ENCODE measurements around the gene RAB26.

Gene RAB26

DNA sequence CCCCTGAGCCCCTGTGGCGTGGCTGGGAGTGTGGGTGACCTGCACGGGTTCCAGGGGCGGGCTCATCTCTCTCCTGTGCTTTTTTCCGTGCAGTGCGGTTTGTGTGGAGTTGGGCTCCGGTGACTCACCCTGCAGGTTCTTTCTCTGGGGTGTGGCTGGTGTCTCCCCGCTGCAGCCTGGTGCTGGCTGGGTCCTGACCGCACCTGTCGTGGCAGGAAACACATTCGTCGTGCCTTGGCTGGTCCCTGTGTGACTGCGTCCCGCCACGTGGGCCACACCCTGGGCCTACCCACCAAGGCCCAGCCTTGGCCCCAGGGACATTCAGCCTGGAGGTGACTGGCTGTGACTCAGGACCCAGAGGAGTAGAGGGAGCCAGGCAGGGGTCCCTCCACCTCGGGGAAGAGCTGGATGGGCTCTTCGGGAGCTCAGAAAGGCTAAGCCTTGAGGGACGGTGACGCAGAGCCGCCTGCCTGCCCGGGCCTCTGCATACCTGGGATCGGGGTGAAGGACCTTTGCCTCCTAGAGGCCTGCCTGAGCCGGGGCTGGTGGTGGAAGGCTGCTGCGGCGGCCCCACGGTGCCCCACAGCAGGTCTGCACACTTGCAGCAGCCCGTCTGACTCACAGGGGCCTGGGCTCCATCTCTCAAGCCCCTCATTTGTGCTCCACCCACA, 14.9 kb downstream of the RAB26 start:
- DNase-seq = no peak

- no peak for DNase-seq
Observed at GRCh38 chr16:2165861-2166260, 17.4 kb downstream of the RAB26 start.

DNA sequence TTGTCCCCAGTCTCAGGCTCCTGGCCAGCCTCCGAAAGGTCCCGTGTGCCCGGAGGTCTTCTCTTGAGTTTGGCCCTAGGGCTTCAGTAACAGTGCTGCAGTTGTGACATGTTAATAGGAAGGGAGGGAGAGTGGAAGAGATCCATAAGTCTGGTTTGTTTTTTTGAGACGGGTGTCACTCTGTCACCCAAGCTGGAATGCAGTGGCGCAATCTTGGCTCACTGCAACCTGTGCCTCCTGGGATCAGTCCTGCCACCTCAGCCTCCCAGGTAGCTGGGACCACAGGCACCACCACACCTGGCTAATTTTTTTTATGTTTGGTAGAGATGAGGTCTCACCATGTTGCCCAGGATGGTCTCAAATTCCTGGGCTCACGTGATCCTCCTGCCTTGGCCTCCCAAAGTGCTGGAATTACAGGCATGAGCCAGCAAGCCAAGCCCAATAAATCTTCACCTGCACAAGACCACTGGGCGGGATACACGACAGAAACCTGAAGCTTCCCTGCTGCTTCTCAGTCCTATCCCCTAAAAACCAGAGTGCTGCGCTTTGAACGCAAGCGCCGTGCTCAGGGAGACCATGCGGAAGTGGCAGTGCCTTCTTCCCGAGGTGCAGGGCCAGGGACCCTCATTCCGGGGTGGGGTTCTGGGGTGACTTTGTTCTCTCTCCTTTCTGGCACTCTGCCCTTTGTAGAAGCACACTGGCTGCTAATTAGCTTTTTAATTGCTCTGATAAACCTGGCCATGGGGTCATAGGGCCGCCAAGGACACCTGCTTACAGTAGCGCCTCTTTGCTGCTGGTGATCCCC, 18.0 kb downstream of the RAB26 start:
- DNase-seq = no peak

- DNase-seq = no peak
Observed at GRCh38 chr16:2167068-2167638, 18.7 kb downstream of the RAB26 start.

DNA sequence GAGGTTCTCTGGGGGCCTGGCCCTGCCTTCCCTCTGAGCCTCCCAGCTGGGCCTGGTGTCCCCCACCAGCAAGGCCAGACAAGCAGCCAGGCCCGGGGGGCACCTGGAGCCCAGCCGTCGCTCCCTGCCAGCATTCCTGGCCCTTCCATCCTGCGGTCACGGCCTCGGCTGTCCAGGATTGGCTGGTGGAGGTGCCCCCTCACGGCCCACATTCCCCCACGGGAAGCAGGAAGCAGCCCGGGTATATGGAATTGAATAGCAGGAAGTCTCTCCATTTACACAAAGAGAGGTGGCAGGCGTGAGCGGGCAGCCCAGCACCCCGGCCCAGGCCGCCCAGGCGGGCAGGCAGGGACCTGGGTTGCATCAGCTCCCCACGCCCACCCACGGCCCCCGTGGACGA, 21.7 kb downstream of the RAB26 start:
- no peak for DNase-seq

- DNase-seq = no peak
Observed at GRCh38 chr16:2170587-2171435, 22.4 kb downstream of the RAB26 start.

- DNase-seq = no peak
Observed at GRCh38 chr16:2171601-2172178, 23.3 kb downstream of the RAB26 start.

DNA sequence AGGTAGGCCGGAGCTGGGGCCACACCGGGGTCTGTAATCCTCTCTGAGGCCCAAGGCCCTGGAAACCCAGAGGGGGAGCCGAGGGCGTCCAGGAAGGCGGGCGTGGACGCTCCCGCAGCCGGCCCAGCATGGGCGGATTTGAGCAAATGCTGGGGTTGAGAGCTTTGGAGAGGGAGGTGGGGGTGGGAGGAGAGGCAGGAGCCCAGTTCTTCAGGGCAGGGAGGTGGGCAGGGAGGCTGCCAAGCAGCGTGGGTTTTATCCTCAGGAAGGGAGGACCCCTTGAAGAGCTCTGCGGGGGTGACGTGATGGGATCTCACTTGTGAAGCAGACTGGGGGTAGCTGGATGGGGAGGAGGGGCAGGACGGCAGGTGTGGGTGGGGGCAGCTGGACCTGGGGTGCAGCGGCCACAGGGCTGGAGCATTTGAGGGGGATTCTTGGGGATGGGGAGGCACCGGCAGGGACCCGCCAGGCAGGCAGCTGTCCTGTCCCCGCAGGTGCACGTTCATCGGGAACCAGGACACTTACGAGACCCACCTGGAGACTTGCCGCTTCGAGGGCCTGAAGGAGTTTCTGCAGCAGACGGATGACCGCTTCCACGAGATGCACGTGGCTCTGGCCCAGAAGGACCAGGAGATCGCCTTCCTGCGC, 24.4 kb downstream of the RAB26 start:
- DNase-seq = no peak

DNA sequence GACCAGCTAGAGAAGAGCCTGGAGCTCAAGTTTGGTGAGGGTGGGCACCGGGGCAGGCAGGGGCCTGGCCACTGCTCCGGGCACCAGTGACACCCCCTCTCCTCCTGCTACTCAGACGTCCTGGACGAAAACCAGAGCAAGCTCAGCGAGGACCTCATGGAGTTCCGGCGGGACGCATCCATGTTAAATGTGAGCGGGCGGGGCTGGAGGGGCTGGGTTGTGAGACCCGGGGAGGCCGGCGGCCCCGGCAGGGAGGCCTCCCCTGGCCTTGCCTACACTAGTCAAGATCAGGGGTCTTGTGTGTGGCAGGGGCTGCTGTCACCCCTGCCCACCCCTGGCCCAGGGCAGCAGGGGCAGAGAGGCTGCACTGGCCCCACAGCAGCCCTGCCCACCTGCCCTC, 24.9 kb downstream of the RAB26 start:
- no peak for DNase-seq

- DNase-seq = no peak
Observed at GRCh38 chr16:2173916-2174315, 25.5 kb downstream of the RAB26 start.

- no peak for DNase-seq
Observed at GRCh38 chr16:2174396-2175131, 26.1 kb downstream of the RAB26 start.

GRCh38 chr16:2175454-2175853, 27.0 kb downstream of the RAB26 start:
- DNase-seq = no peak

DNA sequence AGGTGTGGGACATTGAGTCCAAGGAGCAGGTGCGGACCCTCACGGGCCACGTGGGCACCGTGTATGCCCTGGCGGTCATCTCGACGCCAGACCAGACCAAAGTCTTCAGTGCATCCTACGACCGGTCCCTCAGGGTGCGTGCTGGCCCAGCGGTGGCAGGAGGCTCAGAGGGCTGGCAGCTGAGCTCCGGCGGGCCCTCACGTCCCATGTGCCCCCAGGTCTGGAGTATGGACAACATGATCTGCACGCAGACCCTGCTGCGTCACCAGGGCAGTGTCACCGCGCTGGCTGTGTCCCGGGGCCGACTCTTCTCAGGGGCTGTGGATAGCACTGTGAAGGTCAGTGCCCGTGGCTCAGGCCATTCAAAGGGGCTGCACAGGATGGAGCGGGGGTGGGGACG, 27.6 kb downstream of the RAB26 start:
- DNase-seq = no peak

- no peak for DNase-seq
Observed at GRCh38 chr16:2177101-2177500, 28.7 kb downstream of the RAB26 start.

GRCh38 chr16:2177561-2177960, 29.1 kb downstream of the RAB26 start:
- DNase-seq = no peak

GRCh38 chr16:2178321-2179106, 30.1 kb downstream of the RAB26 start:
- no peak for DNase-seq

GRCh38 chr16:2179107-2179501, 30.7 kb downstream of the RAB26 start:
- no peak for DNase-seq

GRCh38 chr16:2179576-2179975, 31.2 kb downstream of the RAB26 start:
- no peak for DNase-seq

DNA sequence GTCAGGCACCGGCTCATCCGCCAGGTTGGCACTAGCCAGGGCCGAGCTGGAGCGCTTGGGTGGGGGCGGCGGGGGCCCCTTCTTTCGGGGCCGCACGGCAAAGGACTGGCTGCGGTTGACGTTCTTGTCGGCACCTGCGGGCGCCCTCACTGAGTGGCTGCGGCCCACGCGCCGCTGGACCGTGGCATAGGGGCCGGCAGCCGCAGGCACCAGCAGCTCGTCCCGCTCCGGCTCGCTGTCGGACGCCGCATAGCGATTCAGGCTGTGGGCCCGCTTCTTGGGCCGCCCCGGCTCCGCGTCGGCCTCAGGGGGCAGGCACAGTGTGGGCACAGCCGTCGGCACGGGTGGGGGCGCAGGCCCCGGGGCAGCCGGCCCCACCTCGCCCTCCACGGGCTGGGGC, 32.0 kb downstream of the RAB26 start:
- DNase-seq = no peak

- DNase-seq = no peak
Observed at GRCh38 chr16:2180962-2181923, 32.8 kb downstream of the RAB26 start.
